ENCODE measurements around the gene PSMB1. TPM values are rescaled to one million over a fixed set of nuclear protein-coding genes. Genes with fewer than 3 reads are reported as not detected.

PSMB1 gene
- total RNA-seq, 1 experiment from 2014 or later = 215 TPM

GRCh38 chr6:170490259-170490658 is 62.8 kb downstream of the PSMB1 start (continued):
- TF ChIP-seq ZNF425 (CRISPR knock-in tag; conservative IDR thresholded peaks at IDR 0.05) (no peak), PRRX2 (CRISPR knock-in tag; IDR thresholded peaks at IDR 0.05) (no peak), FOXK1 (CRISPR knock-in tag; IDR thresholded peaks at IDR 0.05) (no peak)
- TF ChIP-seq, protein P1, sequence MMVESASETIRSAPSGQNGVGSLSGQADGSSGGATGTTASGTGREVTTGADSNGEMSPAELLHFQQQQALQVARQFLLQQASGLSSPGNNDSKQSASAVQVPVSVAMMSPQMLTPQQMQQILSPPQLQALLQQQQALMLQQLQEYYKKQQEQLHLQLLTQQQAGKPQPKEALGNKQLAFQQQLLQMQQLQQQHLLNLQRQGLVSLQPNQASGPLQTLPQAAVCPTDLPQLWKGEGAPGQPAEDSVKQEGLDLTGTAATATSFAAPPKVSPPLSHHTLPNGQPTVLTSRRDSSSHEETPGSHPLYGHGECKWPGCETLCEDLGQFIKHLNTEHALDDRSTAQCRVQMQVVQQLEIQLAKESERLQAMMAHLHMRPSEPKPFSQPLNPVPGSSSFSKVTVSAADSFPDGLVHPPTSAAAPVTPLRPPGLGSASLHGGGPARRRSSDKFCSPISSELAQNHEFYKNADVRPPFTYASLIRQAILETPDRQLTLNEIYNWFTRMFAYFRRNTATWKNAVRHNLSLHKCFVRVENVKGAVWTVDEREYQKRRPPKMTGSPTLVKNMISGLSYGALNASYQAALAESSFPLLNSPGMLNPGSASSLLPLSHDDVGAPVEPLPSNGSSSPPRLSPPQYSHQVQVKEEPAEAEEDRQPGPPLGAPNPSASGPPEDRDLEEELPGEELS (CRISPR knock-in tag; IDR thresholded peaks at IDR 0.05) = no peak

DNA sequence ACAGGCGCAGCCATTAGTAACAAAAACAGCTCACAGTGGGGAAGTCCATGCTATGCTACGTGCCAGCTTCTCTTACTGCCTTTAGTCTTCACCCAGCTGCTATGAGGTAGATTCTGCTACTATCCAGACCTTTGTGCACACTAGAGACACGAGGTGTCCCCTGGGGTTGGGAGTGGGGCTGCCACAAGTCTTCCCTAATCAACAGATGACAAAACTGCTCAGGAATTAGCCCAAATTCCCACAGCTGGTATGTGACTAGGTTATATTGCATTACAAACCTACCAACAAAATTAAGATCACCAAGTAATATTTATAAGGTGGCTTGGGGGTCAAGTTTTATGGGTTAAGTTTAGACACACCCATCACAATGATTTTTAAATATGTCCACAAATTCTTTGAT is 63.3 kb downstream of the PSMB1 start:
- no peak for DNase-seq (ENCODE audit: low spot score)
- H3K36me3 Mint-ChIP-seq = peaks cover 6% of the 10 kb centered on the region; the same call in 1 of the 2 replicates
- TF ChIP-seq NFYB (CRISPR knock-in tag; conservative IDR thresholded peaks at IDR 0.05; ENCODE audit: low read depth) (no peak), ZNF396 (CRISPR knock-in tag; IDR thresholded peaks at IDR 0.05; ENCODE audit: borderline replicate concordance) (no peak), ZNF425 (CRISPR knock-in tag; conservative IDR thresholded peaks at IDR 0.05) (no peak), ZNF219 (CRISPR knock-in tag; IDR thresholded peaks at IDR 0.05; ENCODE audit: borderline replicate concordance) (no peak), ZBTB21 (CRISPR knock-in tag; IDR thresholded peaks at IDR 0.05; ENCODE audit: borderline replicate concordance) (no peak), SMAD4 (CRISPR knock-in tag; IDR thresholded peaks at IDR 0.05) (no peak), CTCF (IDR thresholded peaks at IDR 0.05) (no peak)
- TF ChIP-seq, protein P2, sequence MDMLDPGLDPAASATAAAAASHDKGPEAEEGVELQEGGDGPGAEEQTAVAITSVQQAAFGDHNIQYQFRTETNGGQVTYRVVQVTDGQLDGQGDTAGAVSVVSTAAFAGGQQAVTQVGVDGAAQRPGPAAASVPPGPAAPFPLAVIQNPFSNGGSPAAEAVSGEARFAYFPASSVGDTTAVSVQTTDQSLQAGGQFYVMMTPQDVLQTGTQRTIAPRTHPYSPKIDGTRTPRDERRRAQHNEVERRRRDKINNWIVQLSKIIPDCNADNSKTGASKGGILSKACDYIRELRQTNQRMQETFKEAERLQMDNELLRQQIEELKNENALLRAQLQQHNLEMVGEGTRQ (CRISPR knock-in tag; IDR thresholded peaks at IDR 0.05) = no peak
- TF ChIP-seq, protein P3, sequence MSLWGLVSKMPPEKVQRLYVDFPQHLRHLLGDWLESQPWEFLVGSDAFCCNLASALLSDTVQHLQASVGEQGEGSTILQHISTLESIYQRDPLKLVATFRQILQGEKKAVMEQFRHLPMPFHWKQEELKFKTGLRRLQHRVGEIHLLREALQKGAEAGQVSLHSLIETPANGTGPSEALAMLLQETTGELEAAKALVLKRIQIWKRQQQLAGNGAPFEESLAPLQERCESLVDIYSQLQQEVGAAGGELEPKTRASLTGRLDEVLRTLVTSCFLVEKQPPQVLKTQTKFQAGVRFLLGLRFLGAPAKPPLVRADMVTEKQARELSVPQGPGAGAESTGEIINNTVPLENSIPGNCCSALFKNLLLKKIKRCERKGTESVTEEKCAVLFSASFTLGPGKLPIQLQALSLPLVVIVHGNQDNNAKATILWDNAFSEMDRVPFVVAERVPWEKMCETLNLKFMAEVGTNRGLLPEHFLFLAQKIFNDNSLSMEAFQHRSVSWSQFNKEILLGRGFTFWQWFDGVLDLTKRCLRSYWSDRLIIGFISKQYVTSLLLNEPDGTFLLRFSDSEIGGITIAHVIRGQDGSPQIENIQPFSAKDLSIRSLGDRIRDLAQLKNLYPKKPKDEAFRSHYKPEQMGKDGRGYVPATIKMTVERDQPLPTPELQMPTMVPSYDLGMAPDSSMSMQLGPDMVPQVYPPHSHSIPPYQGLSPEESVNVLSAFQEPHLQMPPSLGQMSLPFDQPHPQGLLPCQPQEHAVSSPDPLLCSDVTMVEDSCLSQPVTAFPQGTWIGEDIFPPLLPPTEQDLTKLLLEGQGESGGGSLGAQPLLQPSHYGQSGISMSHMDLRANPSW (CRISPR knock-in tag; conservative IDR thresholded peaks at IDR 0.05; ENCODE audit: low read depth) = no peak
- ATAC-seq = no peak
- no peak overlapping the region for H3K27ac Mint-ChIP-seq
- CTCF ChIA-PET = interaction anchor here (0.9 to 1.1 kb wide), 2 partner anchors 27 to 40 kb away, joined by 3 to 4 read pairs; no protein-coding TSS in a partner anchor
- H3K27me3 Mint-ChIP-seq (ENCODE audit: low read depth) = peaks cover 7% of the 10 kb centered on the region; the same call in 1 of the 2 replicates
- no peak overlapping the region for H3K4me3 Mint-ChIP-seq
- POLR2A ChIA-PET = no interaction called here
- H3K9me3 Mint-ChIP-seq = peaks cover 6% of the 10 kb centered on the region
- no peaks in the 10 kb centered on the region for H3K4me1 Mint-ChIP-seq
